ENCODE results near the gene OR10C1. TPM values are rescaled to one million over a fixed set of nuclear protein-coding genes. Genes with fewer than 3 reads are reported as not detected.
"Not testable (repeated sequence)": the region's sequence is repeated elsewhere in the genome, so short reads cannot be mapped to it uniquely, and the experiment has no call there.

OR10C1 gene
- total RNA-seq, 1 donor from 2014 or later: not detected

GRCh38 chr6:29442719-29443118 lies 3.6 kb downstream of the OR10C1 start:
- no peaks in the 10 kb centered on the region for H3K4me1 ChIP-seq
- H3K27ac ChIP-seq (replicated peaks): no peak overlapping the region
- H3K27me3 ChIP-seq (ENCODE audit: low read depth): peaks cover 11% of the 10 kb centered on the region
- H3K36me3 ChIP-seq: no peaks in the 10 kb centered on the region
- DNase-seq: no peak
- TF ChIP-seq CTCF (IDR thresholded peaks at IDR 0.05; ENCODE audit: borderline replicate concordance): no peak
- no peak overlapping the region for H3K4me3 ChIP-seq
- intact Hi-C loops (cut with micrococcal nuclease): no loop called here
- H3K9me3 ChIP-seq (replicated peaks): no peaks in the 10 kb centered on the region

GRCh38 chr6:29444031-29444430 lies 4.9 kb downstream of the OR10C1 start:
- H3K27ac ChIP-seq (replicated peaks); H3K4me3 ChIP-seq; intact Hi-C loops (cut with micrococcal nuclease); H3K4me1 ChIP-seq; H3K9me3 ChIP-seq (replicated peaks); H3K36me3 ChIP-seq; DNase-seq: not testable (repeated sequence)
- peaks cover 14% of the 10 kb centered on the region for H3K27me3 ChIP-seq (ENCODE audit: low read depth)

GRCh38 chr6:29447670-29448069 lies 8.6 kb downstream of the OR10C1 start:
- peaks cover 8% of the 10 kb centered on the region for H3K9me3 ChIP-seq (replicated peaks)
- no peaks in the 10 kb centered on the region for H3K36me3 ChIP-seq
- no peak for DNase-seq
- intact Hi-C loops (cut with micrococcal nuclease): no loop called here
- peaks cover 20% of the 10 kb centered on the region for H3K27me3 ChIP-seq (ENCODE audit: low read depth)
- H3K27ac ChIP-seq (replicated peaks): no peak overlapping the region
- no peak for TF ChIP-seq CTCF (IDR thresholded peaks at IDR 0.05; ENCODE audit: borderline replicate concordance)
- no peaks in the 10 kb centered on the region for H3K4me1 ChIP-seq
- H3K4me3 ChIP-seq: no peak overlapping the region

GRCh38 chr6:29451471-29452193 lies 12.5 kb downstream of the OR10C1 start:
- H3K27me3 ChIP-seq (ENCODE audit: low read depth): peaks cover 17% of the 10 kb centered on the region
- no peak overlapping the region for H3K27ac ChIP-seq (replicated peaks)
- H3K36me3 ChIP-seq: no peaks in the 10 kb centered on the region
- peaks cover 8% of the 10 kb centered on the region for H3K9me3 ChIP-seq (replicated peaks)
- no peaks in the 10 kb centered on the region for H3K4me1 ChIP-seq
- no peak for DNase-seq
- TF ChIP-seq CTCF (IDR thresholded peaks at IDR 0.05; ENCODE audit: borderline replicate concordance): no peak
- intact Hi-C loops (cut with micrococcal nuclease): no loop called here
- no peak overlapping the region for H3K4me3 ChIP-seq

- Histone ChIP-seq H3K4me1 (no peaks in the 10 kb centered on the region), H3K9me3 (replicated peaks) (peaks cover 2% of the 10 kb centered on the region), H3K27ac (replicated peaks) (no peak within 1 kb of the TSS), H3K4me3 (no peak within 1 kb of the TSS), H3K36me3 (no peaks in the 10 kb centered on the region), H3K27me3 (ENCODE audit: low read depth) (peaks cover 11% of the 10 kb centered on the region)
- no peak for TF ChIP-seq CTCF (IDR thresholded peaks at IDR 0.05; ENCODE audit: borderline replicate concordance)
- no peak for DNase-seq
- intact Hi-C loops (cut with micrococcal nuclease): no loop called here
Observed at GRCh38 chr6:29456971-29457370, 17.9 kb downstream of the OR10C1 start, which contains the start of the genes OR11A1 and OR2H1. TSS of gene OR11A1 (minus strand) at chr6:29457071. CDS start at chr6:29427641, 29,430 bp downstream. TSS of gene OR2H1 (plus strand) at chr6:29457155. CDS start at chr6:29461770, 4,615 bp downstream.
